K562 (cell line): Measurements from ENCODE around the gene NRG2.

ENCODE experiments used
- CHD4 ChIP-seq: fragments of 200-600 bp; sonication (generic); IDR thresholded peaks from 3 replicates; pipeline ENCODE4 v1.6.1; 2012; ENCODE audit warnings: low read depth, mild to moderate bottlenecking, mixed read lengths, low read length, inconsistent platforms; ENCODE audit not compliant: insufficient read depth, insufficient replicate concordance, poor library complexity, severe bottlenecking
- CTCF ChIP-seq, 3 experiments: IDR thresholded peaks in 2 of 3; conservative IDR thresholded peaks in 1 of 3; 2 replicates each; pipeline ENCODE4 v1.5.1; 2011 to 2012; ENCODE audit warnings: low read length in 3 of 3, mild to moderate bottlenecking in 3 of 3, control low read depth in 2 of 3, improper control_type of control experiment in 1 of 3, inconsistent platforms in 1 of 3, low read depth in 1 of 3, mixed read lengths in 1 of 3, moderate library complexity in 1 of 3; ENCODE audit not compliant: insufficient read depth in 2 of 3
- KLF1 ChIP-seq: fragments of 450-650 bp; IDR thresholded peaks from 2 replicates; pipeline ENCODE4 v1.6.1; 2016; ENCODE audit warnings: missing genetic modification characterization, missing compliant biosample characterization
- PCBP1 ChIP-seq: fragments of 200-400 bp; formaldehyde crosslinking; IDR thresholded peaks from 2 replicates; pipeline ENCODE4 v1.6.1; 2018; ENCODE audit warnings: mild to moderate bottlenecking, low read depth, low read length; ENCODE audit not compliant: poor library complexity, severe bottlenecking
- PKNOX1 ChIP-seq: fragments of 450-650 bp; IDR thresholded peaks from 2 replicates; pipeline ENCODE4 v1.6.1; 2016
- POLR2A ChIP-seq: fragments of 450-650 bp; conservative IDR thresholded peaks from 2 replicates; pipeline ENCODE4 v1.6.1; 2016
- POLR2AphosphoS5 ChIP-seq: IDR thresholded peaks from 2 replicates; pipeline ENCODE4 v1.6.1; 2011; ENCODE audit warnings: mild to moderate bottlenecking, low read depth, low read length, moderate library complexity; ENCODE audit not compliant: control insufficient read depth, insufficient read depth
- SMARCC2 ChIP-seq: fragments of 450-650 bp; IDR thresholded peaks from 2 replicates; pipeline ENCODE4 v1.6.1; 2017; ENCODE audit warnings: antibody characterized with exemption, moderate library complexity, mild to moderate bottlenecking, low read depth
- ZBTB7A ChIP-seq: IDR thresholded peaks from 2 replicates; pipeline ENCODE4 v1.6.1; 2011; ENCODE audit warnings: low read depth, mild to moderate bottlenecking, low read length, moderate library complexity, borderline replicate concordance; ENCODE audit not compliant: control insufficient read depth
- ZNF23 ChIP-seq: fragments of 250-450 bp; sonication (Bioruptor Pico); IDR thresholded peaks from 2 replicates; pipeline ENCODE4 v1.4.0; 2020; ENCODE audit warnings: mild to moderate bottlenecking
- ZNF253 ChIP-seq: fragments of 250-450 bp; sonication (Bioruptor Pico); conservative IDR thresholded peaks from 2 replicates; pipeline ENCODE4 v1.6.1; 2021; ENCODE audit warnings: mild to moderate bottlenecking
- ZNF3 ChIP-seq: fragments of 250-450 bp; sonication (Bioruptor Pico); IDR thresholded peaks from 2 replicates; pipeline ENCODE4 v1.5.0; 2021; ENCODE audit warnings: mild to moderate bottlenecking, moderate library complexity
- ZNF584 ChIP-seq: fragments of 200-800 bp; sonication (Bioruptor generic); IDR thresholded peaks from 2 replicates; pipeline ENCODE4 v1.6.1; 2016; ENCODE audit warnings: low read depth, mild to moderate bottlenecking, missing genetic modification characterization, missing compliant biosample characterization

DNA sequence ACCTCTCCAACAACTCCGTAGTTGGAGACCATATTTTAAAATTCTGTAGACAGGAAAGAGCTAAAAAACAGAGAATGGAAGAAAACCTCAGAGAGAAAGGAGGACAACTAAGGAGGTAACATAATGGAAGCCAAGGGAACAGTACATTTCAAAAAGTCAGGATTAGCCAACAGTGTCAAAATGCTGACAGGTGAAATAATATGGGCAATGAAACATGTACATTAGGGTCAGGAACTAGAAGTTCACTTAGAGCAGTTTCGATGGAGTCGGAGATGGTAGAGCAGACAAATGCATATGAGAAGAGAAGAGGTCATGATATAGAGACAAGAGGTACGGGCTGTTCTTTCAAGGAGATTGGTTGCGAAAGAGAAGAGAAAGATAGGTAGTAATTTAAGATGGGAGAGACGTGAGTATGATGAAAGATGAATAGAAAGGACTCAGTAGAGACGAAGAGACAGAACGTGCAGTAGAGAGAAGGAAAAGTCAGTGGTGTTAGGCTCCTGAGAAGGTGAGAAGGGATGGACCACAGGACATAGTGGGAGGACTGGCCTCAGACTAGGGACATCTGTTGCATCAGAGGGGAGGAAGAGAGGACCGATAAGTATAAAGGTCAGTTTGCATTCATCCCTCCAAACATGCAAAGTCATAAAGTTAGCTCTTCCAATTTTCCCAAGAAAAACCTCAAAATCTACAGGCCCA lies 25.6 kb downstream of the NRG2 start:
- no peak for TF ChIP-seq POLR2A
- no peak for TF ChIP-seq ZNF23 (CRISPR knock-in tag)
- TF ChIP-seq ZNF3, result no peak
- TF ChIP-seq KLF1, result no peak
- TF ChIP-seq CTCF (IDR thresholded peaks at IDR 0.05 in 2 of 3, conservative IDR thresholded peaks at IDR 0.05 in 1 of 3; ENCODE audit: insufficient read depth in 2 of 3, low read depth in 1 of 3, low read length in 3 of 3), result no peak
- no peak for TF ChIP-seq PKNOX1
- no peak for TF ChIP-seq PCBP1
- TF ChIP-seq CHD4, result no peak
- TF ChIP-seq ZNF253 (CRISPR knock-in tag), result no peak
- no peak for TF ChIP-seq SMARCC2
- TF ChIP-seq ZBTB7A, result no peak
- no peak for TF ChIP-seq POLR2AphosphoS5
- TF ChIP-seq ZNF584 (CRISPR knock-in tag), result no peak
